ENCODE measurements around the gene TET1.
"Not testable (repeated sequence)": the region's sequence is repeated elsewhere in the genome, so short reads cannot be mapped to it uniquely, and the experiment has no call there.

The TET1 gene

DNA sequence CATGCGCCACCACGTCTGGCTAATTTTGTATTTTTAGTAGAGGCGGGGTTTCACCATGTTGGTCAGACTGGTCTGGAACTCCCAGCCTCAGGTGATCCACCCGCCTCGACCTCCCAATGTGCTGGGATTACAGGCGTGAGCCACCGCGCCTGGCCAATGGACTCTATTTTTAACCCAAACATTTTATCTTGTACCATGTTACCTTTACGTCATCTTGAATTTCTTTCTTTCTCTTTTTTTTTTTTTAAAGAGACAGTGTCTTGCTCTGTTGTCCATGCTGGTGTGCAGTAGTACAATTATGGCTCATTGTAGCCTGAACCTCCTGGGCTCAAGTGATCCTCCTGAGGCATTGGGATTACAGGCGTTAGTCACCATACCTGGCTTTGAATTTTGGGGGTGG lies 57.6 kb downstream of the TET1 start:
- DNase-seq = not testable (repeated sequence)

DNA sequence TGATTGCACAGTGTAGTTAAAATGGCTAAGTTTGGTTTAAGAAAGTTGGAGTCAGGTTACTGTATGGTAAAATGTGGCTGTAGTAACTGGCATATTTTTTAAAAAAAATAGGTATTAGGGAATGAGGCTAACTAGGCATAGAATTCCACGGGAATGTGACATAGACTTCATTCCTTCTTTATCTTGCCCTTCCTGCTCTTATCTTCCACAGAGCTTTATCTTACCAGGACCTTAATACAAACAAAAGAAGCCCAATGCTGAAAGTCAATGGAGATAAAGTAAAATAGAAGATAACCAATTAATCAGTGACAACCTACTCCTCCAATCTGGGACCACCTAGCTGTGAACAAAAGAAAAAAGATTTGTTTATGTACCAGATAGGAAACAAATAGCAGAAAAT lies 58.1 kb downstream of the TET1 start:
- no peak for DNase-seq

DNA sequence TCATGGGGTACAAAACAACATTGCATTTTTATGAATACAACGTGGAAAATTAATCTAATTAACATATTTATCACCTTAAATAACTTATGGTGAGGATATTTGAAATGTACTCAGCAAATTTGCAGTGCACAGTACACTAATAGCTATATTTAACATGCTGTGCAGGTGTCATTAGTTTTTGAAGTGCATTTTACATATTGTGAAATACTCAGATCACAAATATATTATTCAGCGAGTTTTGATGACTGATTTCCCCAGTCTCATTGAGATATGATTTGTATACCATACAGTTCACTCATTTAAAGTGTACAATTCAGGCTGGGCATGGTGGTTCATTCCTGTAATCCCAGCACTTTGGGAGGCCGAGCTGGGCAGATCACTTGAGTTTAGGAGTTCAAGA lies 59.5 kb downstream of the TET1 start:
- no peak for DNase-seq

DNA sequence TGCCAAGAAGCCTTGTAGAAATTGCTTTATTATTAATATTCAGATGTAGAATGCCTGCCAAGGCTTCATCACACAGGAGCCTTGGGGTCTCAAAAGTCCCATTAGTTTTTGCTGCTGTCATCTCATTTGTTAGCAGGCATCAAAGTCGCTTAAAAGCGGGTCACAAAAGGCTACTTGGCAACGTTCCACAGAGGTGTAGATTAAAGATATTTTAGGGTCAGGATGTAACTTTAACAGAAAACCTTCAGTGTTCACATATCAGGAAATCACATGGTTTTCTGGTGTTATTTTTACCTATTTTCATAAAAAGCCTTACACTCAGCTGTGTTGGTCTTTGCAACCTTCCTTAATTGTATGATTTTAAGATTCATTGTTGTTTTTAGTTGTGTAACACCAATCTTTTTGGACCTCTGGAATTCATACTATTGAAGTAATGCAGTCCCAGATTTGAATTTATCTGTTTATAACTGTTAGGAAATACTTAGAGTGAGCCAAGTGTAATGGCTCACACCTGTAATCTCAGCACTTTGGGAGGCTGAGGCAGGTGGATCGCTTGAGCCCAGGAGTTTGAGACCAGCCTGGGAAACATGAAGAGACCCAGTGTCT lies 65.3 kb downstream of the TET1 start:
- no peak for DNase-seq

DNA sequence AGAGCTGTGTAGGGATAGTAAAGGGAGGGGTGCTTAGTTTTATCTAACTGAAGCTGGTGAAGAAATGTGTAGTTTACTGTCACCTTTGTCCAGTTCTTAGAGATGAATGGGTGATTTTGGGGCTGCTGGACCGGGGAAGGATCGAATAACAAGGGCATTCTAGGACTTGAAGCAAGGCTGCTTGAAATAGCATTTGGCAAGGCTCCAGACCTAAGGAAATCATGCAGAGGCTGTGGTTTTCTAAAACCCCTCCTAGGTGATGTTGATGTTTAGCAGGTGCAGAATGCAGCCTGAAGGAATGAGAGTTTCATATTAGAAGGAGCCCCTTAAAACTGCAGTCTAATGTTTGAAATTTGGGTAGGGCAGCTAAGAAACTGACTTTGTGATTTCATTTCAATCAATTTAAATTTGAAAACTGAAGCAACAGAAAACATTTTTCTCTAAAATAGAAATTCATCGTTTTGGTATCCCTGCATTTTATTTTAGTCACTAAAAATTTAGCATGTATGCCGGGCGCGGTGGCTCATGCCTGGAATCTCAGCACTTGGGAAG lies 68.5 kb downstream of the TET1 start:
- no peak for DNase-seq

DNA sequence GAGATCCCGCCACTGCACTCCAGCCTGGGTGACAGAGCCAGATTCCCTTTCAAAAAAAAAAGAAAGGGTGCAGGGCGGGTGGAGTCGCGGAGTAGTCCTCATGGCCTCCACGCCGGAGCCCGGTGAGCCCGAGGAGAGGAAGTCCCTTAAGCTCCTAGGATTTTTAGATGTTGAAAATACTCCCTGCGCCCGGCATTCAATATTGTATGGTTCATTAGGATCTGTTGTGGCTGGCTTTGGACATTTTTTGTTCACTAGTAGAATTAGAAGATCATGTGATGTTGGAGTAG lies 72.1 kb downstream of the TET1 start:
- DNase-seq = not testable (repeated sequence)

- no peak for DNase-seq
Observed at GRCh38 chr10:68633281-68633680, 73.1 kb downstream of the TET1 start.

GRCh38 chr10:68633816-68634466 lies 73.8 kb downstream of the TET1 start:
- no peak for DNase-seq

- DNase-seq = no peak
Observed at GRCh38 chr10:68636335-68636734, 76.2 kb downstream of the TET1 start.

DNA sequence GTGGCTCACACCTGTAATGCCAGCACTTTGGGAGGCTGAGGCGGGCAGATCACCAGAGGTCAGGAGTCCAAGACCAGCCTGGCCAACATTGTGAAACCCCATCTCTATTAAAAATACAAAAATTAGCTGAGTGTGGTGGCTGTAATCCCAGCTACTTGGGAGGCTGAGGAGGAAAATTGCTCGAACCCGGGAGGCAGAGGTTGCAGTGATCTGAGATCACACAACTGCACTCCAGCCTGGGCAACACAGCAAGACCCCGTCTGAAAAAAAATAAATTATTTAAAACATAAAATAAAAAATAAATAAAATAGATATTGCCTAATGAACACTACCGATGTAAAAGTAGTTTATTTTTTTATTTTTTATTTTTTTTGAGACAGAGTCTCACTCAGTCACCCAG lies 83.4 kb downstream of the TET1 start:
- not testable (repeated sequence) for DNase-seq

DNA sequence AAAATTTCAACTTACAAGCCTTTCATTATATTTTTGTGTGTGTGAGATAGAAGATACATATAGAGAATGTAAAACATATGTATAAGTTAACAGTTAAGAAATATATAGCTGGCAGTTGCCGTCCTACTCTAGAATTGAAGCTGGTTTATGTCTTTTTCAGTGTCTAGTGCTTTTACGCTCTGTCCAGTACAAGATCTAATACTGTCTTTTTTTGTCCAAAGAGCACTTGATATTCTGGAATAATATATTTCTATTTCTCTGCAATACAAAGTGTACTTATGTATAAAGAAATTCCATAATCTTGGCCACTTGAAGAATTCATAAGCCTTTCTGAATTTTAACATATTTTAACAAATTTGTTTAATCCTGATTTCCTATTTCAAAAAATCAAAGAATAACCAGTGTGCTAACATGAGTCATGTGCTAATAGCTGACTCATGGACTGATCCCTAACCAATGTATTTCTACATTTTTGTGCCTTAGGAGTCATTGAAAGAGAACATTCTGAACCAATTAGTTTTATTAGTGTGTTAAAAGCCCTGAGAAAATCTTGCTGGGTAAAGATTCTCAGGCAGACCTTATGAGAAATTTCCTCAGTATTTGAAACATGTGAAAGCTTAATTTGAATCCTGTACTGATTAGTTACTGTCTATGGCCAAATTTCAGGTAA lies 87.7 kb downstream of the TET1 start:
- DNase-seq = peak; percentile 44

DNA sequence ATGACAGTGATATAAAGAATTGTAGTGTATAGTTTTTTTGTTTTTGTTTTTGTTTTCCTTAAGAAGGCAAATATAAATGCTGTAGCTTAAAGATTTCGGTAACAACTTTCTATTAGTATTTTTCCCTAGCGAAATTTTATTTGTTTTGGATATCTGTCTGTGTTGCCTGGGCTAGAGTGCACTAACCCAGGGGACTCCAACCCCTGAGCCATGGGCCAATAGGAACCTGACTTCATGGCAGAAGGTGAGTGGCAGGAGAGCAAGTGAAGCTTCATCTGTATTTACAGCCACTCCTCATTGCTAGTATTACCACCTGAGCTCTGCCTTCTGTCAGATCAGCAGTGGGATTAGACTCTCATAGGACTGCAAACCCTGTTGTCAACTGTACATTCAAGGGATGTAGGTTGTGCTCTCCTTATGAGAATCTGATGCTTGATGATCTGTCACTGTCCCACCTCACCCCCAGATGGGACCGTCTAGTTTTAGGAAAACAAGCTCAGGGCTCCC lies 95.5 kb downstream of the TET1 start:
- DNase-seq = no peak

- no peak for DNase-seq
Observed at GRCh38 chr10:68665841-68666240, 105.7 kb downstream of the TET1 start.

GRCh38 chr10:68666280-68666760 lies 106.2 kb downstream of the TET1 start:
- DNase-seq = no peak

DNA sequence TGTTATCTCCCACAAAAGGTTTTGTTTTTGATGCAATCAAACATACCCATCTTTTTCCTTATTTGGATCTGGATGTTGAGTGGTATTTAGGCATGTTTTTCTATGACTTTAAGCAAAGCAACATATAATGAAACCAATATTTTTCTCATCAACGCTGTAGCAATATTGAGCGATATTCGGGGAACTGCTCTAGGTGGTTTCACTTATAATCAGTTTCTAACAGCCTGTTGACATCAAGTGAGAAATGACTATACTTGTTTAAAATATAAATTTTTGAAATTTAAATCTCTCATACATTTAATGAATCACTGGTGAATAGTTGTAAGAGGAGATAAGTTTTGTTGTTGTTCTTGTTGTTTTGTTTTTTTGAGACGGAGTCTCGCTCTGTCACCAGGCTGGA lies 108.1 kb downstream of the TET1 start:
- DNase-seq = no peak

GRCh38 chr10:68668972-68669371 lies 108.8 kb downstream of the TET1 start:
- no peak for DNase-seq

DNA sequence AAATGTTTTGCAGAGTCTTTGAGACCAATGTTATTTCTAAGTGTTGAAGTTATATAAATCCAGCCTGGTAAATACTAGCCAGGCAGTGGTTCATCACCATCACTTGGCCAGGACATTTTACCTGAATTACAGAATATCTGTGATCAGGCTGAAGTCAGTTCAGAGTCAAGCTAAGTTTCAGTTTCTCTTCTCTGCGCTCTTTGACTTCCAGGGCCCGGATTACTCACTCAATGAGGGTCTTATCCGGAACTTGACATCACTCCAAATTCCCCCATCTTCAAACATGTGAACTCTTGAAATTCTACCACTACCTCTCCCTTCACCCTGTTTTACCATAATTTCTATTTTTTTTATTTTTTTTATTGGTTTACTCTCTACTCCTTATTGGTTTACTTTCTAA lies 124.3 kb downstream of the TET1 start:
- DNase-seq = no peak

DNA sequence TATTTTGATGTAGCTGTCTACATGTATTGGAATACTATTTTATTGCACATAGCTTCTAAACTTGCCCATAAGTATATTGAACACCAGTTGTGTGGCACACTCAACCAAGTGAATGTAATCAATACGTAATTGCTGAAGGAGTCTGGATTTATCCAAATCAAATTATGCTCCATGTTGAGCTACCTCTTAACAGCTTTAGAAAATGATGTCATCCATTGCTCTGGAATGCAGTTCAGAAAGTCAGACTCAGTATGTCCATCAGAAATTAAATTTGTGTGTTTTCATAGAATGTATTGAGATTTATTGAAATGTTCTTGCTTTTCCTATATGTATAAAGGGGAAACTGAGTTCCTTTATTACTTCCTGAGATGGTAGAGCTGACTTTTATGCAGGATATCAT lies 135.9 kb downstream of the TET1 start:
- no peak for DNase-seq

DNA sequence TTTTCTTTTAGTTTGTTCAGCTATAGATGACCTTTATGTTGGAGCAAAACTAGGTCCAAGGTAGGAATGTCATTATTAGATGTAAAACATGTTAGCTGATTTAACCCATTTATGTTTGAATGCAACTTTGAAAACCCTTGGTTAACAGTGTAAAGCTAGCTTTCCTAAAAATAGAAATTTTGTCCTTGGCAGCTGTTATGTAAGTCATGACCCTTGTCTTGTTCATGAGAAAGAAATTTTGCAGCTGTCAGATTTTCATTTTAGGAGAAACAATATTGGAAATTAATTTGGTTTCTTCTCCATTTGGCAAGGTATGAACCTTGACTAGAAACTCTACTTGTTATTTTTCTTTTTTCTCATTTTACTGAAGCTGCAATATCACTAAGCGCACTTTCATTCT lies 137.0 kb downstream of the TET1 start:
- DNase-seq = no peak

DNA sequence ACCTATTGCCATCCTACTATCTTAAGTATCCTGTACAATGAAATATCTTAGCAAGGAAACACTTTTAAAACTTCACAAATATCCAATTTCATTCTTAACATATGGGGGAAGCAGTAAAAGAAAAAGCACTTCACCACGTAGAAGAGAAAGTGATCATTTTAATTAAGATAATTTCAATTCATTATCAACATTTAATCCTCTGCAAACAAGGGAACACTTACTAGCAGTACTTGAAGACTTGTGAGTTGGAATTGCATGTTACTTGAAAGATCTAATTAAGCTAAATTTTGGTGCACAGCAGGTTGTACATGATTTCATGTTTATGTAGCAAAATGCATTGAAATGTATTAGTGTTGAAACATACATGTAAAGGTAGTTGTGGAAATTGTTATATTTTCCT lies 140.1 kb downstream of the TET1 start:
- DNase-seq = no peak

DNA sequence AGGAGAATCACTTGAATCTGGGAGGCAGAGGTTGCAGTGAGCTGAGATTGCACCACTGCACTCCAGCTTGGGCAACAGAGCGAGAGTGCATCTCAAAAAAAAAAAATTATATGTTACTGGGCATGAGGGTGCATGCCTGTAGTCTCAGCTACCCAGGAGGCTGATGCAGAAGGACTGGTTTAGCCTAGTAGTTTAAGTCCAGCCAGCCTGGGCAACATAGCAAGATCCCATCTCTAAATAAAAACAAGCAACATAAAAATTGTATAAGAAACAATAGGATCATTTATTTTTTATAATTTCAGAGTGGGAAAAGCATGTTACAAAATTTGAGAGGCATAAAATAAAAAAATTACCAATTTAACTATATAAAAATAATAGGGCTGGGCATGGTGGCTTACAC lies 145.4 kb downstream of the TET1 start:
- no peak for DNase-seq

DNA sequence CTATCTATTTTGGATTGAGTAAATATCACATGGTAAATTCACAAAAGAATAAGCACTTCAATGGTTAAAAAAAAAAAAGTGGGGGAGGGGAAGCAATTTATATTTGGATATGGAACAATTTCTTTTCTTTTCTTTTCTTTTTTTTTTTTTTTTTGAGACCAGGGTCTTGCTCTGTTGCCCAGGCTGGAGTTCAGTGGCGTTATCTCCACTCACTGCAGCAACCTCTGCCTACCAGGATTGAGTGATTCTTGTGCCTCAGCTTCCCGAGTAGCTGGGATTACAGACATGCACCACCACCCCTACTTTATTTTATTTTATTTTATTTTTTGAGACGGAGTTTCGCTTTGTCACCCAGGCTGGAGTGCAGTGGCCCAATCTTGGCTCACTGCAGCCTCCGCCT lies 148.8 kb downstream of the TET1 start:
- not testable (repeated sequence) for DNase-seq

DNA sequence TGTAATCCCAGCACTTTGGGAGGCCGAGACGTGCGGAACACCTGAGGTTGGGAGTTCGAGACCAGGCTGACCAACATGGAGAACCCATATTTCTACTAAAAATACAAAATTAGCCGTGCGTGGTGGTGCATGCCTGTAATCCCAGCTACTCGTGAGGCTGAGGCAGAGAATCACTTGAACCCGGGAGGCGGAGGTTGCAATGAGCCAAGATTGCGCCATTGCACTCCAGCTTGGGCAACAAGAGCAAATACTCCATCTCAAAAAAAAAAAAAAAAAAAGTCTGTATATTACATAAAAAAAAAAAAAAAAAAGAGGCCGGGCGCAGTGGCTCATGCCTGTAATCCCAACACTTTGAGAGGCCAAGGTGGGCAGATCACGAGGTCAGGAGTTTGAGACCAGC lies 152.9 kb downstream of the TET1 start:
- DNase-seq = not testable (repeated sequence)

GRCh38 chr10:68717435-68717834 lies 157.3 kb downstream of the TET1 start:
- no peak for DNase-seq
